ENCODE results near the gene TRIM40. TPM values are rescaled to one million over a fixed set of nuclear protein-coding genes. Genes with fewer than 3 reads are reported as not detected.

TRIM40 gene
- total RNA-seq, 1 donor from 2014 or later, result not detected

DNA sequence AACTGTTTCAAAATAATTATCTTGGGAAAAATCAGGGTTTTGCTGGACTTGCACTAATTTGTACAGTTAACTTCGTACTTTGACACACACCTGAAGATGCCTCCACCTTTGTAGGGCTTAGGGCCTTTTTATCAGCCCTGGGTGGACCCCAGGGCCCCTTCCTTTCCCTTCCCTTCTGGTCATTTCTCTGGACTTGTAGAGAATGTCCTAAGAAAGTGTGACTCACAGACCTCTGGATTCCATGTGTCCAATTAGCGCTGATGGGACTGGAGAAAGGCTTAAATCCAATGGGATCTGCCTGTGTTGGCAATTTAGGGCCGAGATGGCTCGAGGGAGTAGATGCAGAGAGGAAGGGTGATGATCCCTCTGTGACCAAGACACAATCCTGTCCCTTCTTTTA lies 36.7 kb downstream of the TRIM40 start:
- Mint-ChIP-seq H3K27ac (no peak overlapping the region), H3K4me1 (peaks cover 19% of the 10 kb centered on the region), H3K4me3 (no peak overlapping the region), H3K36me3 (ENCODE audit: low read depth) (no peaks in the 10 kb centered on the region), H3K9me3 (peaks cover 4% of the 10 kb centered on the region), H3K27me3 (peaks cover 56% of the 10 kb centered on the region)
- no peak for DNase-seq
- intact Hi-C loops (cut with micrococcal nuclease), result no loop called here

DNA sequence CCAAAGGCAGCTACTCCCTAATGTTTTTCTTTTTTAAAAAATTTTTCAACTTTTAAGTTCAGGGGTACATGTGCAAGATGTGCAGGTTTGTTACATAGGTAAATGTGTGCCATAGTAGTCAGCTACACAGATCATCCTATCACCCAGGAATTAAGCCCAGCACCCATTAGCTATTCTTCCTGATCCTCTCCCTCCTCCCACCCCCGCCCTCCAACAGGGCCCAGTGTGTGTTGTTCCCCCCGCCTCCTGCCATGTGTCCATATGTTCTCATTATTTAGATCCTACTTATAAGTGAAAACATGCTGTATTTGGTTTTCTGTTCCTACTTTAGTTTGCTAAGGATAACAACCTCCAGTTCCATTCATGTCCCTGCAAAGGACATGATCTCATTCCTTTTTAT lies 39.8 kb downstream of the TRIM40 start:
- H3K4me1 Mint-ChIP-seq, result peaks cover 4% of the 10 kb centered on the region
- H3K27ac Mint-ChIP-seq, result no peak overlapping the region
- no peak for DNase-seq
- H3K36me3 Mint-ChIP-seq (ENCODE audit: low read depth), result peaks cover under 1% of the 10 kb centered on the region
- intact Hi-C loops (cut with micrococcal nuclease), result no loop called here
- H3K9me3 Mint-ChIP-seq, result peaks cover 19% of the 10 kb centered on the region
- peaks cover 64% of the 10 kb centered on the region for H3K27me3 Mint-ChIP-seq
- no peak overlapping the region for H3K4me3 Mint-ChIP-seq

DNA sequence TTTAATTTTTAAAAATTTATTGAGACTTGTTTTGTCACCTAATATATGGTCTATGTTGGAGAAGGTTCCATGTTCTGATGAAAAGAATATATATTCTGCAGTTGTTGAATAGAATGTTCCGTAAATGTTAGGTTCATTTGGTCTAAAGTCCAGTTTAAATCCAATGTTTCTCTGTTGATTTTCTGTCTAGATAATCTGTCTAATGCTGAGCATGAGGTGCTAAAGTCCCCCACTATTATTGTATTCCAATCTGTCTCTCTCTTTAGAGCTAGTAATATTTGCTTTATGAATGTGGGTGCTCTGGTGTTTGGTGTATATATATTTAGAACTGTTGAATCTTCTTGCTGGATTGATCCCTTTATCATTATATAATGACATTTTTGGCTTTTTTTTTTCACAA lies 42.9 kb downstream of the TRIM40 start:
- Mint-ChIP-seq H3K27ac (no peak overlapping the region), H3K4me1 (peaks cover 2% of the 10 kb centered on the region), H3K4me3 (no peak overlapping the region), H3K27me3 (peaks cover 46% of the 10 kb centered on the region), H3K9me3 (peaks cover 27% of the 10 kb centered on the region), H3K36me3 (ENCODE audit: low read depth) (peaks cover 4% of the 10 kb centered on the region)
- DNase-seq, result no peak
- intact Hi-C loops (cut with micrococcal nuclease), result no loop called here

DNA sequence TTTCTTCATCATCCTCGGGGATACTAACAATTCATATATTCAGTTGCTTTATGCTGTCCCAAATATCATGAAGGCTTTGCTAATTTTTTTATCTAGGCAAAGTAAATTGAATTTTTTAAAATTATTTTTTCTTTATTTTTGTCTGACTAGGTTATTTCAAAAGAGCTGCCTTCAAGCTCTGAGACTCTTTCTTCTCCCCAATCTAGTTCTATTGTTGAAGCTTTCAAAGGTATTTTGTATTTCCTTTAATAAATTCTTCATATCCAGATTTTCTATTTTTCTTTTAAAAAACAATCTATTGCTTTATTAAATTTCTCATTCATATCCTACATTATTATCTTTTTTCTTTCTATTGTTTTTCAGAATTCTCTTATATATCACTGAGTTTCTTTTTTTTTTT lies 44.2 kb downstream of the TRIM40 start:
- DNase-seq, result no peak
- Mint-ChIP-seq H3K4me3 (no peak overlapping the region), H3K36me3 (ENCODE audit: low read depth) (peaks cover 15% of the 10 kb centered on the region), H3K27me3 (peaks cover 40% of the 10 kb centered on the region), H3K4me1 (peaks cover 2% of the 10 kb centered on the region), H3K9me3 (peaks cover 27% of the 10 kb centered on the region), H3K27ac (no peak overlapping the region)
- intact Hi-C loops (cut with micrococcal nuclease), result no loop called here

DNA sequence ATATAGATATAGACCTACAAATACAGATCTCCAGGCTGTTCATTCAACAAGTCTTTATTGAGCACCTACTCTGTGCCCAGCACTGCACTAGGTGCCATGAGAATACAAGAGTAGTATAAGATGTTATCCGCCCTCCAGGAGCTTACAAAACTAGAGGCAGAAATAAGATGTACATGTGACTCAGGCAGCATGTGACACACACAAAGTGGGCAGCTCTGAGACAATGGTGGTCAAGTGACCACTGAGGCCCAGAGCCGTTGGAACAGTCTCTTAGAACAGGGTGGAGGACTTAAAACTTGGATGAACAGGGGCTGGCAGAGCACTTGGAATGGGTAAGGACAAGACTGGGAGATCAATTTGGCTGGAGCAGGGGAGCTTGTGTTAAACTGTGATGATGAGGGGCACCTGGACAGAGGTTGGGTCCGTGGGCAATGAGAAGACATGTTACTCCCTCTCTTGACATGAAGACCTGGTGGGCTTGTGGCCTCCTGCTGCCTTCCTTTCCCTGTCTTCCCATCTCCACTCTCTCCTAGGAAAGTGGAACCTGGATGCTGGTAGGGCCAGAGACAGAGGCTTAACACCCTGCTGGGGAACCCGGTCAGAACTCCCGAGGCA lies 48.6 kb downstream of the TRIM40 start:
- Mint-ChIP-seq H3K36me3 (ENCODE audit: low read depth) (peaks cover 50% of the 10 kb centered on the region), H3K4me3 (no peak overlapping the region), H3K27ac (no peak overlapping the region), H3K4me1 (no peaks in the 10 kb centered on the region), H3K9me3 (peaks cover 11% of the 10 kb centered on the region), H3K27me3 (peaks cover 3% of the 10 kb centered on the region)
- intact Hi-C loops (cut with micrococcal nuclease), result no loop called here
- no peak for DNase-seq

DNA sequence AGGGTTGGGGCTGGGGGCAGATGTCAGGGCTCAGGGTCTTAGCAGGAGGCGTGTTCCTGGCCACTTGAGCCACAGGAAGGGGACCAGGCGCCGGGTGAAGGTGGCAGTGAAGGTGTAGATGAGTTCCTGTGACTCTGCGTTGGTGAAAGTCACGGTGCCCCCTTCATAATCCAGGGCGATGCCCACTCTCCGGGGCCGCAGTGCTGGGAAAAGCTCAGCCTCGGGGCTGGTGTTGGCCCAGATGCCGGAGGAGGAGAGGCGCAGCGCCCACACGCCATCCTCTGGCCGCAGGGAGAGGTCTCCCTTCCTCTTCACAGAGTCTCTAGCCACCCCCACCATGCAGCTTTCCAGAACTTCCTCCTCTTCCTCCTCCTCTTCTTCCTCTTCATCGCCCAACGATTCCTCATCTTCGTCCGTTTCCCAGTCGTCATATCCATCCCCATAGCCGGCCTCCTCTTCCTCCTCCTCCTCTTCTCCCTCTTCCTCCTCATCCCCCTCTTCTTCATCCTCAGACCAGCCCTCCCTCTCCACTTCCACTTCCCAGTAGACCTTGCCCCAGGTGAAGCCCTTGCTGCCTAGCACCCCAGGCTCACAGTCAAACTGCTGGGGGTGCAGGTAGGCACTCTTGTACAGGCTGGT lies 50.0 kb downstream of the TRIM40 start:
- Mint-ChIP-seq H3K27ac (no peak overlapping the region), H3K36me3 (ENCODE audit: low read depth) (peaks cover 62% of the 10 kb centered on the region), H3K9me3 (peaks cover 5% of the 10 kb centered on the region), H3K4me3 (no peak overlapping the region), H3K27me3 (no peaks in the 10 kb centered on the region), H3K4me1 (no peaks in the 10 kb centered on the region)
- no peak for DNase-seq
- intact Hi-C loops (cut with micrococcal nuclease), result no loop called here

DNA sequence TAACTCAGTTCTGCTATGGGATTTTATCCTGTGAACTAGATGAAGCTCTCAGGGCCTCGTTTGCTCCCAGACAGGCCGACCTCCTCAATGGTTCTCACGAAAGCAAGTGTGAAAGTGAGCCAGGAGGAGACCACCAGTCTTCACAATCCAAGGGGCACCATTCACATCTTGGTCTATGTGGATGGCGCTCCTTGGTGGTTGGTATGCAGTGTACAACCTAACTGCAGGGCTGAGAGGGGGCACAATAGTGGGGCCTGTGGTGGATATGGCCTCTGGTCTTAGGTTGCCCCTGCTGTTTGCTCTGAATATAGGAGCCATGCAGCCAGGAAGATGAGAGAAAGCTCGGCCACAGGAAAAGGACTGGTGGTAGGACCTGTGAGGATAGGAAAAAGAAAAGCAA lies 52.6 kb downstream of the TRIM40 start:
- no peak for DNase-seq
- Mint-ChIP-seq H3K27ac (no peak overlapping the region), H3K4me1 (no peaks in the 10 kb centered on the region), H3K36me3 (ENCODE audit: low read depth) (peaks cover 71% of the 10 kb centered on the region), H3K27me3 (no peaks in the 10 kb centered on the region), H3K9me3 (no peaks in the 10 kb centered on the region), H3K4me3 (no peak overlapping the region)
- intact Hi-C loops (cut with micrococcal nuclease), result no loop called here

DNA sequence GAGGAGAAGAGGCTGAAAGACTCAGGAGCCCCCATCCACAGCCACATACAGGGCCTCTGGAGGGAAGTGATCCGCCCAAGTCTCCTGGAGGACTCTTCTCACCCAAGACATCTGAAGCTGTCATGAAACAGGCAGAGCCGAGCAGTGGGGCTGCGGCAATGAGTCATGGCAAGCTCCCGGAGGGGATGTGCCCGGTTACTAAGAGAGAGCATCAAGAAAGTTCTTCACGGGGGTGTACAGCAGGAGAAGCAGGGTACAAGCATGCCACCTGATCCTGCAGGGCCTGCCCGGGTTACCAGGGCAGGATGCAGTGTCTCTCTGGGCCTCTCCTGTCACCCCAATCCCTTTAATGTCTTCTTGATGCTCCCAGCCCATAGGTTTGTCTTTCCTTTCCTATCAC lies 56.1 kb downstream of the TRIM40 start:
- Mint-ChIP-seq H3K36me3 (ENCODE audit: low read depth) (peaks cover 57% of the 10 kb centered on the region), H3K4me3 (no peak overlapping the region), H3K27me3 (no peaks in the 10 kb centered on the region), H3K27ac (no peak overlapping the region), H3K4me1 (peaks cover under 1% of the 10 kb centered on the region), H3K9me3 (no peaks in the 10 kb centered on the region)
- no peak for DNase-seq
- intact Hi-C loops (cut with micrococcal nuclease), result no loop called here

DNA sequence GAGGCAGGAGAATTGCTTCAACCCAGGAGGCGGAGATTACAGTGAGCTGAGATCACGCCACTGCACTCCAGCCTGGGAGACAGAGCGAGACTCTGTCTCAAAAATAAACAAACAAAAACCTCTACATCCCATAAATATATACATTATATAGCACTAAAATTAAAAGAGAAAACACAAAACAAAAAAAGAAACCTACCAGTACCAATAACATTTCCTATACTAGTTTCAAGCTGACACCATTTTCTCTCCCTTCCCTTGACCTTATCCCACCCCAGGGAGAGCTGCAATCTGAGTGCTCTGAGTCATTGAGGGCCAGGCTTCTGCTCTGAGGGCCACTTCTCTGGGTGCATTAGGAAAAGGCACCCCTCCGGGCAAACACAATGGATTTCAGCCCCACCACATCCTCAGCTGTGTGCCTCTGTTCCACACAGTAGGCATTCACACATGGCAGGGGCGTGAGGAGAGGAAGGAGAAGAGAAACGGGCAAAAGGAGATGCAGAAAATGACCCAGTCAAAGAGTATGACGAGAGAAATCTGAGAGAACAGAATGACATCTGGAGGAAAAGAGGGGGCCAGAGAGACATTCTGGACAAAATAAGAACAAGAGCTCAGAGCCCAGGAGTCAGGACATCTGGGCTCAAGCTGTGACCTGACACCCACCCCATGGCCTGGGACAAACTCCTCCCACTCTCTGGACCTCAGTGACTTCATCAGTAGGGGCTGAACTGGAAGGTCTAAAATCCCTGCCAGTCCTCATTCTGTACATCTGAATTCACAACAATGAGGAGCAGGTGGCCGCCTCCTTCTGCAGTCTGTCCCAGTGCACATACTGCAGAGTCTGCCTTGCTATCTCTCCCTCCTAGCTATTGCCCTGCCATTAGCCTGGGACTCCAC lies 59.1 kb downstream of the TRIM40 start:
- H3K36me3 Mint-ChIP-seq (ENCODE audit: low read depth), result peaks cover 53% of the 10 kb centered on the region
- peaks cover 7% of the 10 kb centered on the region for H3K4me1 Mint-ChIP-seq
- H3K9me3 Mint-ChIP-seq, result no peaks in the 10 kb centered on the region
- no peak for DNase-seq
- intact Hi-C loops (cut with micrococcal nuclease), result no loop called here
- peak overlapping the region; percentile 55 for H3K27ac Mint-ChIP-seq
- H3K27me3 Mint-ChIP-seq, result no peaks in the 10 kb centered on the region
- no peak overlapping the region for H3K4me3 Mint-ChIP-seq

DNA sequence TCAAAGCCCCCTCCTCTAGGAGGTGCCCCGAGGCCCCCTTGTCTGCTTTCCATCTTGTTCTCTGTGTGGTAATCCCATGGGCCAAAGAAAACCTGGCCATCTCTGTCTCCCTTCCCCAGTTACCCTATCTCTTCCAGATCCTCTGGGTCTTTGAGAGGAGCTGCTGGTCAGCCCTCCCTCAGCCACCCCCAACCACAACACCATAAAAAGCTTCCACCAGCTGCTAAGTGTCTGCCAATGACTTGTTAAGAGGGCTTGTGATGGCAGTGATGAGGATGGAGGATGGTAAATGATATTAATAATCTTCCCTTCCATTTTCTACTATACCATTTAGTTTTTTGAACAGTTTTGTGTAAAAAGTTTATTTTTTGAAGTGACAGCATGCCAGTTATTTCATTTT lies 60.0 kb downstream of the TRIM40 start:
- no peak for DNase-seq
- Mint-ChIP-seq H3K36me3 (ENCODE audit: low read depth) (peaks cover 49% of the 10 kb centered on the region), H3K27ac (no peak overlapping the region), H3K9me3 (no peaks in the 10 kb centered on the region), H3K27me3 (no peaks in the 10 kb centered on the region), H3K4me1 (peaks cover 13% of the 10 kb centered on the region), H3K4me3 (no peak overlapping the region)
- intact Hi-C loops (cut with micrococcal nuclease), result no loop called here

DNA sequence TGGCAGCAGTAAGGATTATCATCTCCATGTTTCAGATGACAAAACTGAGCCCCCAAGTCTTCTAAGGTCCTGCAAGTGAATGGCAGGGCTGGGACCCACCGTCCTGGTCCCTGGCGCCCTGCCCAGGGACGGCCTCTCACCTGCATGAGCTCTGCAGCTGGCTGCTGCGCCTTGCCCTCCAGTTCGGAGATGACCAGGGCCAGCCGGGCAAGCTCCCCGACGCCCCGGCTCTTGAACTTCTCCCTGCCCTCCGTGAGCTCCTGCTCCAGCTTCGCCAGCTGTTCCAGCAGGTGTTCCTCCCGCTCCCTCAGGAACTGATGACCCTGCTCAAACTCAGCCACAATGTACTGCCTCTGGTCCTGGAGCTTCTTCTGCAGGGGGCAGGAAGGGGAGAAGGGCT lies 60.4 kb downstream of the TRIM40 start:
- no peak for DNase-seq
- H3K9me3 Mint-ChIP-seq, result no peaks in the 10 kb centered on the region
- peaks cover 46% of the 10 kb centered on the region for H3K36me3 Mint-ChIP-seq (ENCODE audit: low read depth)
- H3K27me3 Mint-ChIP-seq, result no peaks in the 10 kb centered on the region
- H3K4me1 Mint-ChIP-seq, result peaks cover 16% of the 10 kb centered on the region
- no peak overlapping the region for H3K27ac Mint-ChIP-seq
- intact Hi-C loops (cut with micrococcal nuclease), result no loop called here
- H3K4me3 Mint-ChIP-seq, result no peak overlapping the region

Other genes with a start within 250 kb of the TRIM40 start
- gene HLA-A, start 193.6 kb upstream of the TRIM40 start, total RNA-seq, result 1,449 and 1,452 TPM in 2 replicates
- 85.6 and 87.0 TPM in 2 replicates for gene POLR1H, start 74.9 kb upstream of the TRIM40 start, total RNA-seq
- 60.9 and 61.1 TPM in 2 replicates for gene PPP1R11, start 68.9 kb upstream of the TRIM40 start, total RNA-seq
- not detected in 2 replicates for gene RNF39, start 60.4 kb upstream of the TRIM40 start, total RNA-seq
- gene TRIM31, start 23.1 kb upstream of the TRIM40 start, total RNA-seq, result 0.09 TPM in 1 of 2 replicates, not detected in the other
- gene TRIM10, start 25.1 kb downstream of the TRIM40 start, total RNA-seq, result 0.07 and 0.09 TPM in 2 replicates
- gene TRIM15, start 27.4 kb downstream of the TRIM40 start, total RNA-seq, result 0.24 and 0.65 TPM in 2 replicates
- gene TRIM26, start 77.3 kb downstream of the TRIM40 start, total RNA-seq, result 58.3 and 60.1 TPM in 2 replicates
- 12.5 and 13.7 TPM in 2 replicates for gene TRIM39, start 190.8 kb downstream of the TRIM40 start, total RNA-seq
- 45.0 and 48.0 TPM in 2 replicates for gene RPP21, start 209.0 kb downstream of the TRIM40 start, total RNA-seq

Data from activated CD4-positive, alpha-beta T cell treated with anti-CD3 and anti-CD28 coated beads, Interleukin-2, amount 10 ng/mL, durations not matched to agents 24 days and 14 days (primary cell).